HG03442 (cell line): ENCODE results near the gene AOPEP.

Source experiments
- ATAC-seq: cut with Tn5 transposase; IDR thresholded peaks from one replicate; pipeline ENCODE4 v1.9.1; 2021; ENCODE audit warnings: mild to moderate bottlenecking, moderate library complexity; ENCODE audit not compliant: unreplicated experiment

AOPEP gene

DNA sequence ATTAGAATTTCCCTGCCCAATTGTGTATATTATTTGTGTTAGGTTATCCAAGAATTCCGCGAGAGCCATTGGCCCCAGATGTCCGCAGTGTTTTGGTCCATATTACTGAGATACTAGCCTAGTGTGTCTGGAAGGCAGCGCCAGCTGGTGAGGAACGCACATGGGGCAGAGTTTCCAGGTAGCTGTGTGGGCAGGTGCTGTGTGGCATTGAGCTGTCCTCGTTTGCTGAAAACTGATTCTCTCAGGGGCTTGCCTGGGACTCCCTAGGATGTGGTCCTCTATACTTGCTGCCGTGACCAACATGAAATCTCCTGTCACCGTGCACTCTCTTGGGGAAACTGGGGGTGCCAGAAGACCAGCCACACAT is 302.3 kb downstream of the AOPEP start:
- no peak for ATAC-seq

DNA sequence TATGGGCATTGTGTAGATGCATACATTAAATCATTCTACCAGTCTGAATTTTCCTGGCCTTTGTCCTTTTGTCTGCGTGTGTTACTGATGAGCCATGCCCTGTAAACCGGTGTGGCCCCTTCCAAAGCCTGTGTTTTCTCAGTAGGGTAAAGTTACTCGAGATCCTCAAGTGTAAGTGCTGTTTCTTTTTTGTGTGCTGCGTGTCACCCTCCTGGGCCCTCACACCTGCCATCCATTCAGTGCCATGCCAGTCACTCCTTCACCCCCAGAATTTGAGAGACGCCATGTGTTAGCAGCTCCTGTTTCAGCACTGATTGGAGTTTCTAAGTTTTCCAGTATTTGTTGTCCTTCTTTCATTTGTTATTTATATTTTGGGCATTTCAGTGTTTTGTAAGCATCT is 302.8 kb downstream of the AOPEP start:
- ATAC-seq, result no peak

DNA sequence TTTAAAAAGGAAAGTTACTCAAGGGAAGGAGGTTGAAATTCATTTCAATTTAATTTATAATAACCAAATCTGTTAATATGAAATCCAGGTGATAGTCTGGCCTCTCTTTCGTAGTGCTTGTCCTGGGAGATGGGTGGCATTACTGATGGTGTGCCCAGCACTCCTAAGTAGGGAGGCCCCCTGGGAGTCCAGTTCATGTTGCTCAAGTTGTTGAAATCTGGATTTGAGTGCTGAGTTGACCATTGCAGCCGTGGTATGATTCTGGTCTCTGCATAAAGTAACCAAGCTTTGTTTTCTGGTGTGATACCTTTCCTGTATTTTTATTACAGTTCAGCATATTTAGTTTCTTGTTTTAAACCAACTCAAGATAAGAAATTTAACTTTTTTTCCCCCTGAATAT is 303.2 kb downstream of the AOPEP start:
- ATAC-seq, result no peak

DNA sequence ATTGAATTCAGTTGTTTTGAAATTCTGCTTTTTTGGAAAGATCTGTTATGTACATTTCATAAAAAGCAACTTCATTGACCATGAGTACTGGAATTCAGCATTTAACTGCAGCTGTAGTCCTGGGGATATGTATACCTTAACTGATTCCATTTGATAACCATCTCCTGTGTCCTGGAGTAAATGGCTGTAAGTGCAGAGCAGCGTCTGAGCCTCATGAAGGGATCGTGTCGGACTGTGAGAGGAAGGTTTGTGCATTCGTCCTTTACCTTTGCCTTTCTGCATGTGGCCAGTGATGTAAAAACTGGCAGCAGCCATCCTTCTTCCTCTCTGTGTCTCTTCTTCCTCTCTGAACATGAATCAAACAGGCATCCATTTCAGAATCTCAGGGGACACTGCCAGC is 303.8 kb downstream of the AOPEP start:
- ATAC-seq, result no peak

DNA sequence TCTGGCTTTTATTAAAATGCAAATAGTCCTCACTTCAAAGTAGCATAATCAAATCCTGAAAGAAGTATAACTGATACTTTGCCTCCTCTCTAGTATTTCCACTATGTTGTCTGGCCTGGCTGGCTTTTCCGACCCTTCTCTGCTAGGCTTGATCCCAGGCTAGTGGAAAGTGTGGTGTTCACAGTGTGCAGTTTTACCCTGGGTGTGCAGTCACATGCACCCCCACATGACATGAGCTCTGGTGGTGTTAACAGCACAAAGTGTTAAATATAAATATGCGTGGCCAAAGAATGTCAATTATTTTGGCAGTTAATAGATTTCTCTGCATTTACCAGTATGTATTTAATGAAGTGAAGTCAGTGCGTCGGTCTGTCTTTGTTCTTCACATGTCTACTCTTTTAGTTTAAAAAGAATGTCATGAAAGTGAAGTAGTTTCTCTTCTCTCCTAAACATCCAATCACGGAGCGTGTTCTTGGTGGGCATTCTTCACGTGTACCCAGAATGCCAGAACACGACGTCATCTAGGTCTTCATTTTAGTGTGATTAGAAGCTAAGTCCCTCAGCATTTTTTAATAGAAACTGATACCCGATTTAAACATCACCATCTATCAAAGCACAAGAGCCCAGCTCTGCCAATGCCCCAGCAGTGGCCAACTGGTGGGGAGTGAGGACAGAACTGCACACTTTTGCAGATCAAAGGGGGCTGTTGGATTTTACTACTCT is 304.6 kb downstream of the AOPEP start:
- no peak for ATAC-seq

DNA sequence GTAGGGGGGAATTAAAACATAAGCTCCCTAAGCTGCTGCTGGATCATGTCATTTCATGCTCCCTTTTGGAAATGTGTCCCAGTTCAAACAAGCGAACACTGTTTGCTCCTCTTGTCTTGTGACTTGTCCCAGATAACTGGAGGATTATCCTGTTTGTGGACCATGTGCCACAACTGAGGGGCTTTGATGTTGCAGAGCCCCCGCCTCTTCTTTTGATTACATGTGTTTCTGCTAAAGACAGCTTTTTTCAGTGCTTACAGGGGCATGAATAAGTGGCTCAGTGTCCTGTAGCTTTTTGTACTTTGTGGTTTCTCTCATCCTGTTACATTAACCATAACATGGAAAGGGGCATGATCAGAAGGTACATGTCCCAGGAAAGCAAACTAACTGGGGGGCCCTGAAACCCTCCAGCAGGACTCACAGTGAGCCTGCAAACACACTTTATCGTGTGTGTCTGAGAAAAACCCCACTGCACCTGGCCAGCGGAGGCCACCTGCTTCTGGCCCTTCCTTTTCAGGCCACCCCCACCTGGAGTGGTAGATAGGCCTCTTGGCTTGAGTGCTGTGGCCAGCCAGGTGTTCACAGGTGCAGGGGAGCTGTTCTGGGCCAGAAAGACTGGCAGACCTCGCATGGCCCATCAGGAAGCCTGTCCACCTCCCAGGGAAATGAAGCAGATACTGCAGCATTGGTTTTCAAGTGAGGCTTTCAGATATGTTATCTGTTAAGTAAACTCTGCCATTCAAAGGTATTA is 305.4 kb downstream of the AOPEP start:
- ATAC-seq, result no peak

DNA sequence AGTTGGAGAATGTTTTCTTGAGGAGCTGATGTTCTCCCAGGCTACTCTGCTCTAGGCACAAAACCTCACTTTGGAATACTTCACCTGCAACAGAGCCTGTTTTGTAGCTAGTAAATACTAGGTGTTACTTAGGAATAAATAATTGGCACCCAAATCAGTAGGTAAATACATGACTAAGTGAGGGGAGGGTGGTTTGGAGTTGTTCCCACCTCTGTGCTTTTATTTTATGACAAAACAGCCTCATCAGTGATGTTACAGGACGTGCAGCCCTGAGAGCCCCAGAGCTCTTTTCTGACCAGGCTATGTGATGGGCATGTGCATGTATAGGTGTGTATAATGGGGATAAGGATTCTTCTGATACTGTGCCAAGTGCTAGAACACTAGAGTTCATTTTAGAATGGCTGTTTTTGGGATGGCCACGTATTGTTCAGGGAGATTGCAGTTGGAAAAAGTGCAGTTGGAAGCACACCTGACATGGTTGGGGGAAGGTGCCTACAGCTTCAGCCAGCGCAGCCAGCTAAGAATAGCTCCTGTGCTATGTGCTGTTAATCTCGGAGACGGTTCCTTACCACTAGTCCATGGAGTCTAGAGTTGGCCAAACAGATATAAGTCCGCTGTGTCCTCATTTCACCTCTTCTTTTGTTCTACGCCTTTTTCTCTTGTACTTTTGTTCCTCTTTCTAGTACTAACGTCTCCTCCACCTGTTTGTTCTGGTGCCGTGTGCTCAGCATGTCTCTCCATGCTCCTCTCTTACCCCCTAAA is 306.3 kb downstream of the AOPEP start:
- ATAC-seq, result no peak

DNA sequence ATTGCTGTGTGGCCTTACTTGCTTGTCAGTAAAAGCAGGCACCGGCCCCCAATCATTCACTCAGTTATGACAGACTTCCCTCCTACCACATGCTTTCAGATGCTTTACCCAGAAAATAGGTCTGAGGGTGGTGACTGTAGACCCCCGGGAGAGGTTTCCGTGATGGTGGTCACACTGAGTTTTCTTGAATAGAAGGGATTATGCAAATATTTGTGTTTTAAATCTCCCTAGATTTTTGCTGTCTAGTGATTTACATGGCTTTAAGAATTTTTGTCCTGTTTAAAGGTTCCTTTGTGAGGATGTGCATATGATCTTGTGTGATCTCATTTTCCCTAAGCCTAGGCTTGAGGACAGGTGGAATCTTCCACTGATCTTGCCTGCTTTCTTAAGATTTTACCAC is 309.3 kb downstream of the AOPEP start:
- ATAC-seq, result no peak

DNA sequence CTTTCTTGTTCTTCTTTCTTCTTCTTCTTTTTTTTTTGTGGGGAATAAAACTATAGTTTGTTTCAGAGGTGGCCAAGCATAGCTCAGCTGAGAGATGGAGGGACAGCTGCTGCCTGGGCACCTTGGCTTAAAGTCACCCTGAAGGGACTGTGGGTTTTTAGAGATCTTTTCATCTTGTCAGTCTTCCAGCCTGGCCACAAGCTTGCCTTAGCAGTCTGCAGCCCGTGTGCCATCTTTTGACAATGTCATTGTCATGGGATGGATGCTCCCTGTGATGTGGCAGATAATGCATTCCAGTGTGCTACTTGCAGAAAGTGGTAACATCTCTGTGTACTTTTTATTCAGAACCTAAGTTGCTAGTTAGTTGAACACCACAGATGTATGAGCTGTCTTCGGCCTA is 310.2 kb downstream of the AOPEP start:
- no peak for ATAC-seq

DNA sequence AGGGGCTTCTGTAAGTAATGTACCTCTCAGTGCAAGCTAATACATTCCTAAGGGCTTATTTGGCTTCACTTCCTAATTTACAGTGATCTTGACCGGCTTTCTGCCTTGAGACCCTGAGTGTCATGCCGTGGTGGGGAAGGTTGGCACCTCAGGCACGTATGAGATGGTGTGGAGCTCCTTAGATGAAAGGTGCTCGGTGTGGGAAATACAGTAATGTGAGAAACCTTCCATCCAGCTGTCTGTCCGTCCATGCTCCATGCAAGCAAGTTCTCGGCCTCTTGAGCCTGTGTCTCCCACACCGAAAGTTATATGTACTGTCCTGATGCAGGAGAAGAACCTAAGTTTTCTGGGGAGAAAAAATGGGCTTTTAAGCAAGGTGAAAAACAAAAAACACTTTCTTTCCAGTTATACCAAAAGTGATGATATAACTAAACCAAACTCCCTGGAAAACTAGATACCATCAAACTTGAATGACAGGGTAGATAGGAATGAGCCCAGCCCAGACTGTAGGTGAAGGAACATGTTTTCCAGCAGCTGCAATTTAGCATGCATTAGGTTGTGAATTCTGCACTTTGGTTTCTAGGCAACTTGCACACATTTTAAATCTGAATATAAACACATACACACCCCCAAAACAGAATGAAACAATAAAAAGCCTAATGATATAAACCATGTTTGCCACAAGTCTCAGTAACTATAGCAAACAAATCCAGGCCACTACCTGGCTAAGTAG is 311.5 kb downstream of the AOPEP start:
- no peak for ATAC-seq

DNA sequence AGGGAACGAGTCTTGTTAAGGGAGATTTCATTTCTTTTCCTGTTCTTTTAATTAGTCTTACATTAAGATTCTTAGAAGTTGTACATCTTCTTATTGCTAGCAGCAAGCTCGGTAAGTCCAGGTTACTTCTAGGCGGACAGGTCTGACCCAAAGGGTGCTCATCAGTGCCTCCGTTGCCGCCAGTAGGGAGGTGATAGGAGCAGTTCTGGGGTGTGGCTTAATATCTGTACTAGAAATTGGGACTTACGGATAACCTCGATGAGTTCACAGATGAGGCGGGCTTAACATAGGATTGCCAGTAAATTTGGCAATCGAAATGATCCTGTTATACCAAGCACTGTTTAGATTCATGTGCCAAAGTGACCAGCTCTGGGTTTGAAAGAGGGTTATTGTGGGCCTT is 312.2 kb downstream of the AOPEP start:
- no peak for ATAC-seq

DNA sequence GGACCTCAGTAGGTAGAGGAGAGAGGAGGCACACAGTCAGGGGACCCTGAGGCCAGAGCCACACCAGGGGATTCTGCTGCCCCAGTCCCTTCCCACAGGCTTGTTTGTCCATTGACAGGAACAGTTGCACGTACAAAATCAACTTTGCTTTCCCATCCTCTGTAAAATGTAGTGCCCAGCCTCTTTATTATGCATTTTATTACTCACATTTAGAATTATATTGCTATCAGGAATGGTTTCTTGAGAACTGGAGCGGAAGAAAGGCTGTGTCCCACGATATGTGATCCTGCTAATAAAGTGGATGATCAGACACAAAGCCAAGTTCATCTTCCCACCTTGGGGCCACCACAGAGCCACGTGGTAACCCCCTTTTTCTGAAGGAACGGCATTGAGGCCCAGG is 313.6 kb downstream of the AOPEP start:
- ATAC-seq, result no peak

DNA sequence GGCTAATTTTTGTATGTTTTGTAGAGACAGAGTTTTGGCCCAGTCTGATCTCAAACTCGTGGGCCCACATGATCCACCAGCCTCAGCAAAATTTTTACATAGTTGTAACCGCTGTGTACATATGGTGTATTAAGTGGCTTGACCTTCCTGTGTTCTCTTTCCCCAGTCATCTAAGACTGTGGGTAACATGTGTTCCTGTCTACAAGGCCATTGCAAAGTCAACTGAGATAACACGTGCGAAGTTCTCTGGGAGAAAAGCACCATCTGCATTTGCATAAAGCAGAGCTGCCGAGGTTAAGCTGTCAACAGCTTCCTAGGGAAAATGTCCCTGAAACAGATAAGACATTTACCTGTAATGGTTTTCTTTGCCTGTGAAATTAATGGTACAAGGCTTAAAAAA is 317.3 kb downstream of the AOPEP start:
- ATAC-seq, result no peak

DNA sequence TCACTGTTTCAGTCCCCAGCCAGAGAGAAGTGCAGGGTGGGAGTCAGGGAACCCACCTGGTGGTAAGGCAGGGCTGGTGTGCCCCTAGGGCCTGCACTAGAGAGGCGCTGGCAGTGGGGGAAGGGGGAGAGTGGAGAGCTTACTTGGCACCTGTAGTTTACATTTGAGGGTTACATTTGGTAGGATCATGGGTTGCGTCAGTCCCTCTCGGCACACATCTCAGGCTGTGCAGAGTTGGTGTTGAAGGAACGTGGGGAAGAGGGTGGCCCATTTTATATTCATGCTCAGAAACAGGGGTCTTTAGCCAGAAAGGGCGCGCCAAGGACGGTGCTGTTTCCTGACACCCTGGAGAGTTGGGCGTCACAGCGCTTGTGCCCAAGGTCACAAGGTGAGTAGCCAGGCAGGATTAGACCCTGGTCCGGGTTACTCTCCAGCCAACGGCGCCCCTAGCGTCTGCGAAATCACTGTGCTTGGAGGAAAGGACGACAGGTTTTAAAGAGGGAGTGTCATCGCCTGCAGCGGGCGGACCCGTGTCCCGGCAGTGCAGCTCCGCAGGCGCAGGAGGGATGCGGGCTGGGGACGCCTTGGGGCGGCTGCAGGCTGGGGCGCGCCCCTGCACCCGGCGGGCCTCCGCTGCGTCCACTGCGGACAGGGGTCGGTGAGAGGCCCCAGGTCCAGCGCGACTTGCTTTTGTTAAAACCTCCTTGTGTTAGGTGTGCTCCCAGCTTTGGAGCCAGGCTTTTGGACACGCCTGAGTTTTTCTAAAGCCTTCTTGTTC is 318.4 kb downstream of the AOPEP start:
- no peak for ATAC-seq

DNA sequence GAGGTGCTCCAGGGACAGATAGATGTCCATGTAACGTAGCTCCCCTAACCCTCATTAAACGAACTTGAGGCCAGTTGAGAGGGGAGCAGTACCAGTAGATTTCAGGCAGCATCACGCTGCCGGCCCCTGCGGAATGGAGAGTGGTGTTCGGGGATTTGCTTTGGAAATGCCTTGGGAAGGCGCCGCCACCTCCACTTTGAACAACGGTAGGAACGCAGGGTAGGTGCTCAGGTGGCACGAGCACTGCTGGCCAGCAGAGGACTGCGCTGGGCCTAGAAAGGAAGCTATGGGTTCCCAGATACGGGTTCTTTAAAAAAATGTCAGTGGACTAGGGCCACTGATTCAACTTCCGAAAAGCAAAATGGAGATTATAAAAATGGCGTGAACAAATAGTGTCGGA is 319.3 kb downstream of the AOPEP start:
- ATAC-seq, result no peak

DNA sequence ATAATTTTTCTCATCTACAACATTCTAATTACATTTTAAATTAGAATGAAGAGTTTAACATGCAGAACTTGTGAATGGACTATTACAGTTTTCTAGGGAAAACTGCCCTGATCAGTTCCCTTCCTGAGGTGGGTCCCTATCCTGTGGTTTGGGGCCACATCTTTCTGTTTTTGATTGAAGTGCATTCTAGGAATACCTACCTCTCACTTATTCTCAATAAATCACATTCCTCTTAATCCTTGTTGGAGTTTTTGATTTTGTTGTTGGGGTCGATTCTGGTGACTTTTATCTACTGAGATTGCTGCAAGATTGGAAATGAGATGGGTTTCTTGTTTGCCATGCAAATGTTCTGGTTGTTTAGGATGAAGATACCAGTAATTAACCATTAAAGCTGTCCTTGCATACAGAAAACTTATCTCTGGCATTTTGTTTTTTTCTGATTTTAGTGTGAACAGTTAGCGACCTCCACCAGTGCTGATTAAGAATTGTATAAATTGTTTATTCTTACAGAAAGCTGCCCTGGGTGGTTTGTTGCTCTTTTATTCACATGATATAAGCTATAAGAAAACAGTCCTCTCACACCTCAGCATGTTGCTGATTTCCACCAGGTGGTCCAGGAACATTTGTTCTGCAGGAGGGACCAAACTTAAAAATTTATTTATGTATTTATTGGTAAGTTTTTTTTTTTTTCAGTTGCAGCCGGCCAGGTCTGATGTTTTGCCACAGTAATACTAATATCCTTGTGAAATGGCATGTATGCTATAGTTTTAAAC is 321.1 kb downstream of the AOPEP start:
- no peak for ATAC-seq

DNA sequence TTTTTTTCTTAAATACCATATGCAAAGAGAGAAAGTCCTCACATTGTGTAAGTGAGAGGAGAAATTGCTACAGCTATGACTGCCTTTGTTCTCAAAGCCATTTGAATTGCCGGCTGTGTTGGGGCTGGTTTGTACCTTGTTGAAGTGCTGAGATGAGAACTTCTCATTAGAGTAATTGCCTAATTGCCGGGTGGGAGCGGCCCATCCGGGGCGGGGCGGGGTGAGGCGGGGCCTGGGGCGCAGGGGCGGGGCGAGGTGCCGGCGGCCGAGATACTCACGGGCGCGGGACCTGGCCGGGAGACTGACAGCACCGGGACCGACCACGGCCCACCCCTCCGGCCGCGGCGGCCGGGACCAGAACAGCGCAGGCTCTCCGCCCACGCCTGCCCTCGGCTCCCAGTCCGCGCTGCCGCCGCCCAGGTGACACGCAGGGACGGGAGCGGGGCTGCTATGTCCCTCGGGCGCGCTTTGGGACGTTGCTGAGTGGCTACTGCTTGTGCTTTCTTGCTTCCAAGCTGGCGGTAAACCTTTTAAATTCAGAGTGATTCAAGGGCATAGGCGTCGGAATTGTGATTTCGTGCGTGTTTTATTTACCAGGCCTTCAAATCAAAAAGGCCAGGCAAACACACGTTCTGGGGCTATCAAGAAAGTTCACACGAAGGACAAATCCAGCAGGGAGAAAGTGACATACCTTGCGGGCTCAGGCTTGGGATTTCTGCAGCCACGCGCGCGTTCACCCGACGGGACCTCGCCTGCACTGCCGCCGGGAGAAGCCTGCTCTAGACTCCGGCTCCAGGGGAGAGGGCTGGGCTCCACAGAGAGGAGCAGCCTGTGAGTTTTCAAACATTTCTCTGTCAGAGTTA is 322.0 kb downstream of the AOPEP start:
- peak; percentile 77 for ATAC-seq

DNA sequence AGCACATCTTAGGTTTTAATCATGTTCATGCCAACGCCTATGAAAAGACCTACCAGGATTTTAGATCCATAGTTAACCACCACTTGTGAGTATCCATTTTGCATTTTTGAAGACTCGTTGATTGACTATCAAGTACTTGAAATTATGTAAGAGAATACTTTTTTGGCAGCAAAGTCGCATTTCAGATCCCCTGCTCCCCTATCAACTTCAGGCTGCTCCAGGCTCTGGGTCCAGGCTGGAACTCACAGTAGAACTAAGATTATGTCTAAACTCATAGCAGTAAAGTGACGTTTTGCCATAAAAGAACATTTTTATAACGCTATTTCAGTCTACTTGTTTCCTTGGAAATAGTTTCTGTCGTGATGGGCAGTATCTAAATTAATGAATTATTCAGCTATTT is 323.3 kb downstream of the AOPEP start:
- ATAC-seq, result no peak
